Measurements from ENCODE around the gene LRRK2.

DNA sequence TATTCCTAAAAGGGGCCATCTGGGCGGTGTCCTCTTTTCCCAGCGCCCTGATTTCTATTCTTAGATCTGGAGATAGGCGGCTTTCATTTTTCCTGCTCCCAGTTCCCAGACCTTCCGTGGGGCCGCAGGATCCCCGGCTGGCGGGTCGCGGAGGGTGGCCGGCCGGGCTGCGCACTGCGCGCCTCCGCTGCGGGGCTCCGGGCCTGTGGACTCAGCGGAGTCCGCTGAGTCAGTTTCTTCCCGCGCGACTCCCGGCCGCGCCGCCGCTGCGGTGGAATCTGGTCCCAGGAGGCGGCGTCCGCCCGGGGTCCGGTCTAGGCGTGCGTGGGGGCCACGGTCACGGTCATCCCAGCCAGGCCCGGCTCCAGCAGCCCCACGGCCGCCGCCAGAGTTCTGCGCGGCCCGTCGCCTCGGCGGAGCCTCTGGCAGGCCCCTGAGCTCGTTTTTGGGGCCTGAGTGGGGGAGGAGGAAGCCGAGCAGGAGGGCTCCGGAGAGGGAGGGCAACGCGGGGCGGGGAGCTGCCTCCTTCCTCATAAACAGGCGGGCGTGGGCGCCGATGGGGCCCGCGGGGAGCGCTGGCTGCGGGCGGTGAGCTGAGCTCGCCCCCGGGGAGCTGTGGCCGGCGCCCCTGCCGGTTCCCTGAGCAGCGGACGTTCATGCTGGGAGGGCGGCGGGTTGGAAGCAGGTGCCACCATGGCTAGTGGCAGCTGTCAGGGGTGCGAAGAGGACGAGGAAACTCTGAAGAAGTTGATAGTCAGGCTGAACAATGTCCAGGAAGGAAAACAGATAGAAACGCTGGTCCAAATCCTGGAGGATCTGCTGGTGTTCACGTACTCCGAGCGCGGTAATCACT, at the start of gene LRRK2:
- TF ChIP-seq CTCF (conservative IDR thresholded peaks at IDR 0.05; ENCODE audit: low read length) = no peak
- TF ChIP-seq EZH2phosphoT487 (IDR thresholded peaks at IDR 0.05; ENCODE audit: borderline replicate concordance) = no peak
